22Rv1 (cell line): ENCODE measurements around the gene MYO1D.

Source experiments
- H3K27ac ChIP-seq: fragments of 450-650 bp; 2 replicates; pipeline ENCODE4 v1.5.1; 2017
- ZFX ChIP-seq: fragments of 450-650 bp; IDR thresholded peaks from 2 replicates; pipeline ENCODE4 v1.6.1; 2017; ENCODE audit warnings: antibody characterized with exemption, borderline replicate concordance
- TF ChIP-seq, protein P1 (sequence below): fragments of 450-650 bp; IDR thresholded peaks from 2 replicates; pipeline ENCODE4 v1.5.1; 2017; ENCODE audit warnings: mild to moderate bottlenecking

MYO1D gene

DNA sequence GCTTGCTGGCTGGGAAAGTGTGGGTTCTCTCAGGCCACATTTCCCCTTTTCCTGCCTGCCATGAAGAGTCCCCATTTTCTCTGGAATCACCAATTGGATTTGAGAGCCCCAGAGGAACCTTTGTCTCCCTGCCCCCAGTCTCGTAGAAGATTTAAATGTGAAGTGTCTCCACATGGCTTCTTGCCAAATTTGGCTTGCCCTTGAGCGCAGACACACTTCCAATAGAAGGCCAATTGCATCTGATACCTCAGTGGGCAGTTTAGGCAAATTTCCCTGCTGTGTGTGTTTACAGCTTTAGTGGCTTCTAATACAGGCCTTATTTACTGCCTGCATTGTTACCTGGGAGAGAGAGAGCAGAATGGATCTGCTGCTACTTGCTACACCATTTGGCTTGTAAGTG, 360.5 kb downstream of the MYO1D start:
- no peak overlapping the region for H3K27ac ChIP-seq
- TF ChIP-seq, protein P1, sequence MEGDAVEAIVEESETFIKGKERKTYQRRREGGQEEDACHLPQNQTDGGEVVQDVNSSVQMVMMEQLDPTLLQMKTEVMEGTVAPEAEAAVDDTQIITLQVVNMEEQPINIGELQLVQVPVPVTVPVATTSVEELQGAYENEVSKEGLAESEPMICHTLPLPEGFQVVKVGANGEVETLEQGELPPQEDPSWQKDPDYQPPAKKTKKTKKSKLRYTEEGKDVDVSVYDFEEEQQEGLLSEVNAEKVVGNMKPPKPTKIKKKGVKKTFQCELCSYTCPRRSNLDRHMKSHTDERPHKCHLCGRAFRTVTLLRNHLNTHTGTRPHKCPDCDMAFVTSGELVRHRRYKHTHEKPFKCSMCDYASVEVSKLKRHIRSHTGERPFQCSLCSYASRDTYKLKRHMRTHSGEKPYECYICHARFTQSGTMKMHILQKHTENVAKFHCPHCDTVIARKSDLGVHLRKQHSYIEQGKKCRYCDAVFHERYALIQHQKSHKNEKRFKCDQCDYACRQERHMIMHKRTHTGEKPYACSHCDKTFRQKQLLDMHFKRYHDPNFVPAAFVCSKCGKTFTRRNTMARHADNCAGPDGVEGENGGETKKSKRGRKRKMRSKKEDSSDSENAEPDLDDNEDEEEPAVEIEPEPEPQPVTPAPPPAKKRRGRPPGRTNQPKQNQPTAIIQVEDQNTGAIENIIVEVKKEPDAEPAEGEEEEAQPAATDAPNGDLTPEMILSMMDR: no peak

DNA sequence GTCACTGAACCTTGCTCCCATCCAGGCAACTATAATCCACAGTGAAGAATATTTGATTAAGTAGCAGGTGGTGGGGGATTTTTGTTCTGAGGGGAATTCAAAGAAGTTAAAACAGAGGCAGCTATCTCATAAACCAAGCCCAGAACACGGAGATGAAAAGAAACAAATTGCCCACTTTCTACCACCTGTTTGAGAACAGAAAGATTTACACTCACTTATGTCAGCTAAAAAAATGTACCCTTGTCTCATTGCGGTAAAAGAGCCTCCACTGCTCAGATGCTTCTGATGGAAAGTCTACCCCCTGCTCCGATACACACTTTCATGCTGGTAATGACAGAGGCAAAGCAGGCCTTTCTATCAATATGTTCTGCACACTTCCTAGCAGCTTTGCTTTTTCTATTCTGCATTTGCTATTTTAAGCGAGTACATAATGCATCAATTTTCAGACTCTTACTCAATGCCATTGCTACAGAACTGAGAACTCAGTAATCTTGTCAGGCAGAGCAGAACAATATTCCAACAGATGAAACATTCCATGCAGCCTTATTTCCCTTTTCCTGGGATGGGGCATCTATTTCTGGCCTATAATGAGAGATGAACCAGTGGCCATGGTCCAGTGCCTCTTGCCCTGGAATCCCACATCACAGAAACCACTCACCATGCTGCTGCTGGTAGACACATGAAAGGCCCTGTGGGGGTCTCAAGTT, 361.1 kb downstream of the MYO1D start:
- TF ChIP-seq ZFX: no peak
- TF ChIP-seq, protein P1: no peak

DNA sequence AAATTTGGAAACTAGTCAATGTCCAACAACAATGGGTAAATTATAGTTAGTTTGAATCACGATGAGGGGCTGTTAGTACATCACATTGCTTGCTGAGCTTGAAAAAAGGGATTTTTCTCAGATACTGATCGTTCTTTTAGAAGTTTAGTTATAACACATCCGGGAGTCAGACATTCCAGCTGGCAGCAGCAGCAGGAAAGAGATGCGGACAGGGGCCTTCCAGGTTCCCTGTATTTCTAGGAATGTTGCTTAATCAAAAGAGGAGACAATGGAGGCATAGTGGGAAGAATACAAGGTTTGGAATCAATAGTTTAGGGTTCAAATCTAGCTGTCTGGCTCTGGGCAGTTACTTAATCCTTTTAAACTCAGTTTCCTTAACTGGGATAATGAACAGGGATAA, 362.3 kb downstream of the MYO1D start:
- TF ChIP-seq ZFX: no peak
- TF ChIP-seq, protein P1: no peak
- no peak overlapping the region for H3K27ac ChIP-seq

More for the DNA sequence above, 361.1 kb downstream of the MYO1D start:
- H3K27ac ChIP-seq: no peak overlapping the region

DNA sequence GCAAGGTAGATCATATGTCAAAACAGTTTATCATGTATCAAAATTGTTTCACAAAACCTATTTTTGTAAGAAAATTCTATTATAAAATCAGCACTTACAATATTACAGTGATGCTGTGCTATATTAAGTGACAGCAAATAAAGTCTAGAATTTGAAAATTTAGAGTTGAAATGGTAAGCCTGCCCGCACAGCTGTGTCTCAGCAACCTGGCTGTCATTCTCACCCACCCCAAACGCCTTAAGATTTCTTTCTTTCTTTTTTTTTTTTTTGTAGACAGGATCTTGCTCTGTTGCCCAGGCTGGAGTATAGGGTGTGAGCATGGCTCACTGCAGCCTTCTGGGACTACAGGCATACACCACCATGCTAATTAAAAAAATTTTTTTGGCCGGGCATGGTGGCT, 363.3 kb downstream of the MYO1D start:
- no peak for TF ChIP-seq ZFX
- TF ChIP-seq, protein P1: no peak
- H3K27ac ChIP-seq: no peak overlapping the region

DNA sequence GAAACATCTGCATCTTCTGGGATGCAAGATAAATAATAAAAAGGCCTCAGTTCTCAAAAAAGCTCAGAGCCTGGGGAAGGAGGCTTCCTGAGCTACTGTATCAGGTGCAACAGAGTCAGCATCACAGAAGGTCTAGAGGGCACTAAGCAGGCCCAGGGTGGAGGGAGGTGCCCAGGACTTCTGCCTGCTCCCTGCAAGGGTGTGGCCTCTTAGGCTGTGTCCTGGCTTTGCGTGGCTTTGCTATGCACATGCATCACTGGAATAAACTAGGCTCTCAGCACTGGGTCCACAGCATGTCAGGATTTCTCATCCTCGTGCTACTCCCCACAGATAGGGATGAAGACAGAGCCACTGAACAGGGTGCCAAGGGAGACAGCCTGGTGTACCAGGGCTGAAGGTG, 364.6 kb downstream of the MYO1D start:
- TF ChIP-seq, protein P1: no peak
- H3K27ac ChIP-seq: no peak overlapping the region

DNA sequence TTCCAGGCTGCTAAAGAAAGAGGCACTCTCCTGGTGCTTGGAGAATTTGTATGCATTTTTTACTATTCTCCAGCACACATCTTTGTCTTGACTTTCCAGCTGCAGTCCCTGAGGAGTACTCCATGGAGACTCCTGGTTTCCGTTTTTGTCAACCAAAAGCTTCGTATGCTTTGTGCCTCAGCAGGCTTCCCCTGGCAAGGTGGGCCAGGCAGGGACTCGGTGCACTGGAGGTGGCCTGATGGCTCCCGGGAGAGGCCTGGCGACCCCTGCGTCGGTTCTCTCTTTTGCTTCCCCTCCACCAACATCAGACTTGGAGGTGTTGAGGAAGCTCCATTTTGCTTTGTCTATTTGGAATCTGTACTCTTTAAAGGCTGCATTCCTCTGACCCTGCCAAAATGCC, 366.5 kb downstream of the MYO1D start:
- no peak for TF ChIP-seq ZFX
- TF ChIP-seq, protein P1: no peak
- H3K27ac ChIP-seq: no peak overlapping the region

DNA sequence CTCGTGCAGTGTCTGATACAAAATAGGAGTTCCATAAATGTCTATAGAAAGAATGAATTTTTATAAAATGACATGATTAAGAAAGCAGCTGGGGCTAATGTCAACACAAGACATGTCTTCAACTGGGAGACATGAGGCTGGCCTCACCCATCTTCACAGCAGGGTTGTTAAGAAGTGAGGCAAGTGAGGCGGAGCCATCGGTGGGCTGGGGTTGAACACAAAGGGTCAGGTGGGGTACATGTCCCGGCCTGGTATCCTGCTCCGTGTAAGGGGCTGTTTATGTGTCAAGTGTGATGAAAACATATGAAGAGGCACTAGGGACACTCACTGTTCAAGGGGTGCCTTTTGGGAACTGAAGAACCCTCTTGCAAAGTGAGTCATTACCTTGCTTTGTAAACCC, 368.0 kb downstream of the MYO1D start:
- H3K27ac ChIP-seq: no peak overlapping the region
- TF ChIP-seq ZFX: no peak
- TF ChIP-seq, protein P1: no peak
